Daoy (cell line): ENCODE data around the gene ZGRF1. TPM values are rescaled to one million over a fixed set of nuclear protein-coding genes. Genes with fewer than 3 reads are reported as not detected.
"Not testable (repeated sequence)": the region's sequence is repeated elsewhere in the genome, so short reads cannot be mapped to it uniquely, and the experiment has no call there.

Source experiments
- DNase-seq: peaks from one replicate; pipeline ENCODE4 v3.0.0-alpha.2; 2015; ENCODE audit warnings: low read depth
- total RNA-seq: library from RNA; depleted of rRNA; stranded (reverse); fragments of >200 nt; shearing (Covaris generic); gene quantifications from 2 replicates; pipeline ENCODE4 v1.2.3, GENCODE V29; 2014; rRNA removed

Gene ZGRF1
- total RNA-seq, 1 experiment from 2014 or later = 6.3 TPM

GRCh38 chr4:112516471-112517066 is 120.1 kb downstream of the ZGRF1 start:
- DNase-seq = no peak

GRCh38 chr4:112516066-112516470 is 120.6 kb downstream of the ZGRF1 start, which contains the start of gene NEUROG2:
Gene NEUROG2 (minus strand): TSS chr4:112516180. CDS start chr4:112515475, 705 bp downstream.
- DNase-seq = no peak

- peak; percentile 33 for DNase-seq
These were observed 121.3 kb downstream of the ZGRF1 start for GRCh38 chr4:112515198-112516065.

- DNase-seq = no peak
These were observed 122.0 kb downstream of the ZGRF1 start for GRCh38 chr4:112514647-112515197.

GRCh38 chr4:112513971-112514646 is 122.6 kb downstream of the ZGRF1 start:
- DNase-seq = no peak

DNA sequence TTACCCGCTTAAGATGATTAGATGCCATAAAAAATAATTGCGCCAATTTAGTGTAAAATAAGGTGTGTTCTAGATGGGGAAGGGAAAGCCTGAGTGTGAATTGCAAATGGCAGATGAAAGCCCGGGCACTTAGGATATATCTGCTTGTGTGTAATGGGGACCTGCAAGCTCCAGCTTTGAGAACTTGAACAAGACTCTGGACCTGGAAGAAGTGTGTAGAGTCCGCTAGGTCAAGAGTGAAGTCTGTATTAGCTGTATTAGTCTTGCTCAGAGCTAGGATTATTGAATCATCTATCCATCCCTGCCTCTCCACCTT is 124.9 kb downstream of the ZGRF1 start:
- no peak for DNase-seq

DNA sequence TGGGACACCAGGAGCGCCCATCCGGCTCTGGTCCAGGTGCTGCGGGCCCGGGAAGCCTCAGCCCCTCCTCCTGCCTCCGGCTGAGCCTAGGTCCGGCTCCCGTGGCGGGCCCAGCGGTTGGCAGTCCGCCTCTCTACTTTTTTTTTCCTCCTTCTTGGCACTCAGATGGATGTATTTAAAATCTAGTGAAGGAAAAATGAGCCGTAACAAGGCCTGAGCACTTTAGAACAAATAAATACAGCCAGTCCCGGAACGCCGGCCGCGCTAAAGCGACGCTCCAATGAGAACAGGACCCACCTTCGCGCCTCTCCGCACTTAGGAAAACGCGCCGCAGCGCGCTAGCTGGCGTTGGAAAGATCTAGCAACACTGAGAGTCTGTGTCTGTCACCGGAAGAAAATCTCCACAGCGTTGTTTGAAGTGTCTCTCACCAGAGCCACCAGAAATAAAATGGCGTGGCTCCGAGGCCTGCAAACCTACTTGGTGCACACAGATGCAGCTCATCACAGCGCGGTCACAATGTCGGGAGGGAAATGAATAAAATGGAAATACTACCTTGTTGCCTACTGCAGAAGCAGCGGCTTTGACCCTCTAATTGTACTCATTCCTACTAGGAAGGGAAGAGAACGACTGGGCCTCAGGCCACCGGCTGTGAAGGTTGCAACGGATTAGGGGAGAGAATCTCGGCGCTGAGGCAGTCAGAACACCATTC is 125.5 kb downstream of the ZGRF1 start:
- no peak for DNase-seq

- no peak for DNase-seq
These were observed 126.2 kb downstream of the ZGRF1 start for GRCh38 chr4:112510291-112511092.

DNA sequence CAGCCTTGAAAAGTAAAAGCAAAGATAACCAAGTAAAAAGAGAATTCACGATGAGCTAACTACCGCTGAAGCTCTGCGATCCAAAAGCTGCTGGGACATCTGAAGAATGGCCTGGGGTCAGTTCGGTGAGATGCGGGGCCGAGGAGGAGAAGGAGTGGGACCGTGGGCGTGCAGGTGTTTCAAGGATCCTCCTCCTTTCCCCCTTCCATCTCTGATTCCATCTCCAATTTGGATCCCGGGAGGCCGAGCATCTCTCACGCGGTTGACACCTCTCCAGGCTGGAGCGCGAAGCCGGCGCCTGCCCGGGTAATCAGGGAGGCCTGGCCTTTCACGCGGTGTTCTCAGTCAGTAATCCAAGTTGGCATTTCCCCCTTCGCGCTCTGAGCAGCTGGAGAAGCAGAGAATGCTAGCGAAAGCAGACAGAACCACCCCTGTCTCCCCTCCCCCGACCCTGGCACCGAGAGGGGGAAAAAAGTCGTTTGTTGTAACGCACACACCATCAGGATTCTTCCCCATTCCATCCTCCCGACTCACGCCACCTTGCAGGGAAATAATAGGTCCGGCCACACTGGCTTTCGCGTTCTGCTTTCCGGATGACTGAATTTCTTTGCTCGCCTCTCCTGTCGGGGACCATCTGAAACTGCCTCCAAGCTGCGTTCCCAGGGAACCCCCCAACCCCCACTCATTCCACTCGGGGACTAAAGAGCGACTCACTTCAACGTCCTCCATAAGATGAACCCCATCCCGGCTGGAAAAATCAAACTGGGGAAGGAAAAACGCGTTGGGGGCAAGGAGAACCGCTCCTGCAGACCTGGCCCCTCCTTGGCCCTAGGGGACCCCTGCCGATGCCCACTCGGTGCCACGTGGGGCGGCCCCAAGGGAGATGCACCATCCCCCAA is 127.2 kb downstream of the ZGRF1 start:
- no peak for DNase-seq

GRCh38 chr4:112508356-112508755 is 128.4 kb downstream of the ZGRF1 start:
- no peak for DNase-seq

DNA sequence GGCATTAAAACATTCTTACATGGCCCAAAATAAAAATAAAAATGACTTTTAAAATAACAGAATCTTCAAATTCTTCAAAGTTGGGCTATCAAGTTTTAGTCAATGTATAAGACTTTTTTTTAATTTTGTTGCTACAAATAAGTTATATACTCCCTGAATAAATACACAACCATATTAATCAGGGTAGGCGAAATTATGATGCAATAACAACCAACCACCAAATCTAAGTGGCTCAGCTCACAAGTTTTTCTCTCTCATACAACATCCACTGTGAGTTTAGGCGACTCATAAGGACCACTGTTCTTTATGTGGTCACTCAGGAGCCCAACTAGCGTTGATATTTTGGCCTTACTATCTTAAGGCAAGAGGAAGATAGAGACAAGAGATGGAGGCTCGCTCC is 131.9 kb downstream of the ZGRF1 start:
- no peak for DNase-seq

- no peak for DNase-seq
These were observed 133.8 kb downstream of the ZGRF1 start for GRCh38 chr4:112502871-112503270.

GRCh38 chr4:112492321-112492720 is 144.4 kb downstream of the ZGRF1 start:
- no peak for DNase-seq

- not testable (repeated sequence) for DNase-seq
These were observed 145.9 kb downstream of the ZGRF1 start for GRCh38 chr4:112490808-112491207.

Other genes with a start within 250 kb of the ZGRF1 start
- gene NEUROG2, start 120.7 kb downstream of the ZGRF1 start, total RNA-seq = 0.06 TPM in 1 of 2 replicates, not detected in the other
- gene LARP7, start 234 bp upstream of the ZGRF1 start, total RNA-seq = 24.1 and 39.7 TPM in 2 replicates